Upper lobe of right lung (tissue), 1 donor: Measurements from ENCODE around the gene TLE4. TPM values are rescaled to one million over a fixed set of nuclear protein-coding genes. Genes with fewer than 3 reads are reported as not detected.

Source experiments
- ATAC-seq: fragments of 200-7000 bp; cut with Tn5 transposase; one replicate; pipeline ENCODE4 v1.9.1; 2020; ENCODE audit warnings: mild to moderate bottlenecking, moderate library complexity
- DNase-seq: peaks from one replicate; pipeline ENCODE4 v3.0.0-alpha.2; 2020
- H3K27ac ChIP-seq: fragments of 200-600 bp; one replicate; pipeline ENCODE4 v1.8.0; 2022
- H3K27me3 ChIP-seq: fragments of 200-600 bp; one replicate; pipeline ENCODE4 v1.8.0; 2022; ENCODE audit warnings: mild to moderate bottlenecking
- H3K36me3 ChIP-seq: fragments of 200-600 bp; one replicate; pipeline ENCODE4 v1.8.0; 2022
- H3K4me1 ChIP-seq: fragments of 200-600 bp; one replicate; pipeline ENCODE4 v1.8.0; 2022
- H3K4me3 ChIP-seq: fragments of 200-600 bp; one replicate; pipeline ENCODE4 v1.8.0; 2022; ENCODE audit warnings: mild to moderate bottlenecking
- H3K9me3 ChIP-seq: fragments of 200-600 bp; one replicate; pipeline ENCODE4 v1.8.0; 2022
- CTCF ChIP-seq: fragments of 200-600 bp; IDR thresholded peaks from one replicate; pipeline ENCODE4 v1.8.0; 2022; ENCODE audit warnings: antibody characterized with exemption
- intact Hi-C: fragments of 100-400 bp; cut with DNase I; formaldehyde crosslinking; loops from one replicate; pipeline ENCODE4 v1.11.0; 2022
- total RNA-seq: library from RNA; stranded (reverse); fragmentation: NEBNext Ultra II Directional; extraction: Animal tissue kit (Norgen Biotek cat#: 25700); gene quantifications from one replicate; pipeline ENCODE4 v1.2.1, GENCODE V29; 2021
- donor health status: DM: no; HTN: yes; CAD: no; lungs with severe emphysema.

Gene TLE4
- total RNA-seq, 1 donor from 2014 or later: 37.1 TPM

- DNase-seq: no peak
Observed at GRCh38 chr9:79655551-79655950, 83.8 kb downstream of the TLE4 start.

GRCh38 chr9:79656169-79656568 is 84.4 kb downstream of the TLE4 start:
- Histone ChIP-seq H3K36me3 (no peaks in the 10 kb centered on the region), H3K27me3 (no peaks in the 10 kb centered on the region), H3K9me3 (no peaks in the 10 kb centered on the region), H3K4me1 (peaks cover 5% of the 10 kb centered on the region), H3K27ac (no peak overlapping the region), H3K4me3 (no peak overlapping the region)
- intact Hi-C loops: no loop called here
- no peak for TF ChIP-seq CTCF
- ATAC-seq (no peak), DNase-seq (no peak)

More at GRCh38 chr9:79655551-79655950, 83.8 kb downstream of the TLE4 start:
- no peak for TF ChIP-seq CTCF
- peaks cover 7% of the 10 kb centered on the region for H3K4me1 ChIP-seq
- intact Hi-C loops: no loop called here
- no peaks in the 10 kb centered on the region for H3K36me3 ChIP-seq
- ATAC-seq: no peak
- no peak overlapping the region for H3K4me3 ChIP-seq
- no peaks in the 10 kb centered on the region for H3K9me3 ChIP-seq
- H3K27me3 ChIP-seq: no peaks in the 10 kb centered on the region
- H3K27ac ChIP-seq: no peak overlapping the region

GRCh38 chr9:79657891-79658290 is 86.1 kb downstream of the TLE4 start:
- no peak overlapping the region for H3K27ac ChIP-seq
- no peak overlapping the region for H3K4me3 ChIP-seq
- no peak for TF ChIP-seq CTCF
- ATAC-seq (no peak), DNase-seq (no peak)
- peaks cover 5% of the 10 kb centered on the region for H3K4me1 ChIP-seq
- intact Hi-C loops: no loop called here
- no peaks in the 10 kb centered on the region for H3K36me3 ChIP-seq
- H3K9me3 ChIP-seq: no peaks in the 10 kb centered on the region
- no peaks in the 10 kb centered on the region for H3K27me3 ChIP-seq

- DNase-seq (no peak), ATAC-seq (no peak)
- TF ChIP-seq CTCF: no peak
- no peak overlapping the region for H3K27ac ChIP-seq
- intact Hi-C loops: no loop called here
- H3K4me3 ChIP-seq: no peak overlapping the region
- H3K36me3 ChIP-seq: no peaks in the 10 kb centered on the region
- no peaks in the 10 kb centered on the region for H3K9me3 ChIP-seq
- peaks cover 5% of the 10 kb centered on the region for H3K4me1 ChIP-seq
- H3K27me3 ChIP-seq: no peaks in the 10 kb centered on the region
Observed at GRCh38 chr9:79658926-79659325, 87.2 kb downstream of the TLE4 start.

GRCh38 chr9:79660615-79661014 is 88.8 kb downstream of the TLE4 start:
- Histone ChIP-seq H3K4me1 (peaks cover 5% of the 10 kb centered on the region), H3K9me3 (no peaks in the 10 kb centered on the region), H3K4me3 (no peak overlapping the region), H3K36me3 (no peaks in the 10 kb centered on the region), H3K27ac (no peak overlapping the region), H3K27me3 (no peaks in the 10 kb centered on the region)
- TF ChIP-seq CTCF: no peak
- ATAC-seq (no peak), DNase-seq (no peak)
- intact Hi-C loops: no loop called here

- H3K4me1 ChIP-seq: peaks cover 5% of the 10 kb centered on the region
- no peaks in the 10 kb centered on the region for H3K36me3 ChIP-seq
- H3K27ac ChIP-seq: no peak overlapping the region
- intact Hi-C loops: no loop called here
- ATAC-seq (no peak), DNase-seq (no peak)
- no peaks in the 10 kb centered on the region for H3K9me3 ChIP-seq
- no peak for TF ChIP-seq CTCF
- H3K4me3 ChIP-seq: no peak overlapping the region
- no peaks in the 10 kb centered on the region for H3K27me3 ChIP-seq
Observed at GRCh38 chr9:79661279-79661678, 89.5 kb downstream of the TLE4 start.
